Cerebellar cortex (tissue), 1 donor: ENCODE measurements around the gene CNOT4.
"Not testable (repeated sequence)": the region's sequence is repeated elsewhere in the genome, so short reads cannot be mapped to it uniquely, and the experiment has no call there.

Source experiments
- DNase-seq: peaks from one replicate; pipeline ENCODE4 v3.0.0-alpha.2; 2015; ENCODE audit warnings: low spot score

CNOT4 gene

DNA sequence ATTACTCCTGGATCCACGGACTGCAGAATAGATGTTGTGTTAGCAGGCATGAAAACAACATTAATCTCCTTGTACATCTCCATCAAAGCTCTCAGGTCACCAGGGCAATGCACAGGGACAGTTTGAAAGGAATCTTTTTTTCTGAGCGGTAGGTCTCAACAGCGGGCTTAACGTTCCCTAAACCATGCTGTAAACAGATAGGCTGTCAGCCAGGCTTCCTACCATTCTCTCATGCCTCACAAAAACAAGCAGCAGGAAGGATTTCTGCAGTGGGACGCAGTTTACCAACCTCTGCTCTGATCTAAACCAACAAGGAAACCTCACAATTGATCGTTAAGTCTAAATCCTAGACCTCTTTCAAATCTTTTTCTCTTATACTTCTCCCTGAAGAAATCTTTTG, 50.8 kb downstream of the CNOT4 start:
- no peak for DNase-seq

DNA sequence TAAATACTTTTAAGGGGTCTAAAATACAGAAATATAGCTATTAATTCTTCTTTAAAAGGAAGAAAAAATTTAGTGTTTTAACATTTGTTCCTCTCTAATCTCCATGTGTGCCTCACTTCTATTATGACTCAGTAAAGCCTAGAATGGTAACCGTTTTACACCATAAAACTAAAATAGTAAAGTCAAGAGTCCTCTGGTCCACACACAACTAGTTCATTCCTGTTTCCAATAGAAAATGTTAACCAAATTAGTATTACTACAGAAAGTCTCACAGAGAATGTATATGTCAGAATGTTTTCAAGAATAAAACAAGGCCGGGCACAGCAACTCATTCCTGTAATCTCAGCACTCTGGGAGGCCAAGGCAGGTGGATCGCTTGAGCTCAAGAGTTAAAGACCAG, 55.8 kb downstream of the CNOT4 start:
- no peak for DNase-seq

DNA sequence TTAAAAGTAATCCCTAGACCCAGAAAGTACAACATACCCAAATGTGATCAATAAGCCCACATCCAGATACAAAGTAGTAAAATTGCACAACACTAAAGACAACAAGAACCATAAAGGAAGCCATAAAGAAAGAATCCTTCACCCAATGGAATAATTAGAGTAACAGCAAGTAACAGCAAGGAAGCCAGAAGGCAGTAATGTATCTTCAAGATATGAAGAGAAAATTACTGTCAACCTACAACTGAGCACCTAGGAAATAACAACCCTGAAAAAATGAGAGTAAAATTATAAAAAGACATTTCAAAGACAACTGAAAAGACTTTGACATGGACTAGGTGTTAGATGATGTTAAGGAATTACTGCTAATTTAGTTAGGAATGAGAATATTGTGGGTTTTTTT, 60.5 kb downstream of the CNOT4 start:
- no peak for DNase-seq

DNA sequence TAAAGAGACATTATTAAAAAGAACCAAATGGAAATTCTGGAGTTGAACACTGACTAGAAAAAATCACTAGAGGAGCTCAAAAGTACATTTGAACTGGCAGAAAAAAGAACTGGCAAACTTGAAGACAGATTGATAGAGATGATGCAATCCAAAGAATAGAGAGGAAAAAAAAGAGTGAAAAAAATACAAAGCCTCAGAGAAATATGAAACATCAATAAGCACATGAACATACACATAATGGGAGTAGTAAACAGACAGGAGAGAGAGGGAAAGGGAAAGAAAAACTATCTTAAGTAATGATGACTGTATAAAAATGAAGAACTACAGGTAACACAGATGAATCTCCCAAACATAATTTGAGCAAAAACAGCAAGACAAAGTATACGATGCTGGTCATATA, 61.1 kb downstream of the CNOT4 start:
- no peak for DNase-seq

DNA sequence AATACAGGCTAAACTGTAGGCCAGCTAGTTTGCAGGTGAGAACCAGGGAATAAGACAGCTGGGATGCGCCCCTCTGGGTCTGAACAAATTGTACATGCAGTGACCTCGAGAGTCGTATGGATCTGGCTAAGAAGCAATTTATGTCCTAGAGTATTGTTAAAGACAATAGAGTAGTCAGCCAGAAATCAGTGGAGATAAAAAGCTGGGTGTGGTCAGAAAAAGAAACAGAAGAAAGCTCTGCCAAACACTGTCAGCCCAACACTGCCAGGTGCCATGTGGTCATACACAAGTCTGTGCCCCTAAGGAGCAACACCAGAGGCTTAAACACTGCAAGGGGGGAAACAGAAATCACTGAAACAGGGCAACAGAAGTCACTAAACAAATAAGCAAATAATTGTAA, 62.2 kb downstream of the CNOT4 start:
- no peak for DNase-seq

DNA sequence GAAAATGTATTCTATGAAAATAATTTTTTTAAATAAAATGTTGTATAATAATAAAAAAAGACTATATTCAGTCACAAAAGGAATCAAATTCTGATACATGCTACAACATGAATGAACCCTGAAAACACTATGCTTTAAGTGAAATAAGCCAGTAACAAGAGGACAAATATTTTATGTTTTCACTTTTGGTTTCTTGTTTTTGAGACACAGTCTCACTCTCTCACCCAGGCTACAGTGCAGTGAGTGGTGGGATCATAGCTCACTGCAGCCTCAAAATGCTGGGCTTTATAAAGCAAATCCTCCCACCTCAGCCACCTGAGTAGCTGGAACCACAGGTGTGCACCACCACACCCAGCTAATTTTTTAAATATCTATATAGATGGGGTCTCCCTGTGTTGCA, 64.2 kb downstream of the CNOT4 start:
- DNase-seq, result no peak

DNA sequence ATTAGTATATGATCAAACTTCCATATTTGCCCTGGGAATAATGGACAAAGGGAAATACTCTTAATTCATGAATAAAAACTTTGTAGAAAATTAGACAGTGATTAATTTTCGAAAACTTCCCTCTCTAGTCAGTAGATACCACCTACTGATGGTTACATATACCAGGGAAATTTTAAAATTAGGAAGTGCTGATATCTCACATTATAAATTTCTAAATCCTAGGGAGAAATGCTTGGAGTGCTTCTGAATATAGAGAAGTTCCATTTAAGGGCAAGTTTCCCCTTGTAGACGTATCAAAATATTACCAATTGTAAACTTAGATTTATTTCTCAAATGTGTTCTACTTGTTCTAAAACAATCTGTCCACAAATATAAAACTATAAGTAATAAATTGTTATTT, 64.6 kb downstream of the CNOT4 start:
- DNase-seq, result not testable (repeated sequence)

DNA sequence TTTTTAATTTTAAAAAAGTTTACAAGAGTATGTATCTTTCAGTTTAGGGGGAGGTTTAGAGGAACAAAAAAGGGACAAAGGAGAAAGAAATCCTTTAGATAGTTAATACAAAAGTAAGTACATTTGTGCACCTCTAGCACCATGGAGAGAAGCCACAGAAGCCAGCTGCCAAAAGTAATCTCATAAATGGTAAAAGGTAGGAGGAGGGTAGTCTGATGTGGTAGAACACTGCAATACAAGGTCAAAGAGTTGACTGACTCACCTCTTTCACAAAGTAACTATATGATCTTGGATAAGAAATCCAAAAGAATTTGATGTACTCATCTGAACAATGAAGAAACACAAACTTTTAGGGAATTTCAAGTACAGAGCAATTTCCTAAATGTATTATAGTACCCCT, 68.1 kb downstream of the CNOT4 start:
- DNase-seq, result no peak

DNA sequence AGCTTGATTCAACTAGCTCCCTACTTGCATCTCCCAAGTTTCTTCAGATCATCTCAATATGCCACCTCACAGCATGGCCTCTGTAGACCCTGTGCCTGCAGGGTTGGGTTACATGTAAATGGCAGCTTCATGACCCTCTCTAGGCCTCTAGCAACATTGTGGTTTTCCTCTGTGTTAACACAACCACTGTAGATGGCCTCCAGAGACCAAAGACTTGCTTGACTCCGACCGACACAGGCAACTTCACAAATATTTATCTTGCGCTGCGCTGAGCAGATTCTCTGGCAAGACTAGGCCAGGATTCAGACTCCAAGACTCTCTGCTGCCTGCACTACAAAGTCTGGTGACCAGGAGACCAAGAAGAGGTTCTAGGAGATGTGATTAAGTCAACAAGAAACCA, 75.9 kb downstream of the CNOT4 start:
- no peak for DNase-seq

DNA sequence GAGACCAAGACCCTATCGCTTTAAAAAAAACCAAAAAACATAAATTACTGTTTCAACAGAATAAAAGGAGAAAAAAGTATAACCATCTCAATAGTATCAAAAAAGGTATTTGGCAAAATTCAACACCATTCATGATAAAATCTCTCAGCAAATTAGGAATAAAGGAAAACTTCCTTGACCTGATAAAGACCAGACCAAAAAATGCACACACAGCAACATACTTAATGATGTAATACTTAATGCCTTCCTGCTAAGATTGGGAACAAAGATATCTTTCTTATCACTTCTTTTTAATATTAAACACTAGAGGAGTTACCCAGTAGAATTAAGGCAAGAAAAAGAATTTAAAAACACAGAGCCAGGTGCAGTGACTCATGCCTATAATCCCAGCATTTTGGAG, 79.3 kb downstream of the CNOT4 start:
- no peak for DNase-seq

DNA sequence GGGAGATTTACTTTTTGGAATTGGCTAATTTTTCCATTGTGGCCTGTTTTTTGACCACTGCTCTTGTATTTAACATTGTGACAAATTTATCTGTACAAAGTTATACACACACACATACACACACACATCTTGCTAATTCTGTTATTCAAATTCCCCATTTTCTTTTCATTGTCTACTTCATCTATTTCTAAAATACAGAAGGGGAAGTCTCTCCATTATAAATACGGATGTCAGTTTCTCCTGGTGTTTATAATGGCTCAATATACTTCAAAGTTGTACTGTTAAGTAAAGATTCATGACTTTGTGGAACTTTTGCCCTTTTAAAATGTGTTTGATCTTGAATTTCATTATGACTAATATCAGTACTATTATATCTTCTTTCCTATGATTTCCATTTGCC, 81.0 kb downstream of the CNOT4 start:
- DNase-seq, result no peak

DNA sequence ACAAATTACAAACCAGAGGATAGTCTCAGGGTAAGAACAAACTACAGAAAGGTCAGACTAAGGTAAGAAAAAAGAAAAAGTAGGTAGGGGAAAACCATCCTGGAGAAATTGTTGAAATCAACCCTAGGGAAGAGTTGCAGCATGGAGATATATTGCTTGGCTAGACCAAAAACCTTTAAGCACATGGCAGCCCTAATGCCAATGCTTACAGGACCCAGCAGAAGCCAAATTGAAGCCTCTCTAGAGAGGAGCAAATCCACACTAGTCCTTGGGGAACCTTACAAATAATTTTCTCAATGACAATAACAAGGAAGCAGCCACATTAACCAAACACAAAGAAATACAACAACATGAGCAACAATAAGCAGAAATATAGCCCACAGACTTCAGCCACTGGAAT, 81.9 kb downstream of the CNOT4 start:
- DNase-seq, result no peak

DNA sequence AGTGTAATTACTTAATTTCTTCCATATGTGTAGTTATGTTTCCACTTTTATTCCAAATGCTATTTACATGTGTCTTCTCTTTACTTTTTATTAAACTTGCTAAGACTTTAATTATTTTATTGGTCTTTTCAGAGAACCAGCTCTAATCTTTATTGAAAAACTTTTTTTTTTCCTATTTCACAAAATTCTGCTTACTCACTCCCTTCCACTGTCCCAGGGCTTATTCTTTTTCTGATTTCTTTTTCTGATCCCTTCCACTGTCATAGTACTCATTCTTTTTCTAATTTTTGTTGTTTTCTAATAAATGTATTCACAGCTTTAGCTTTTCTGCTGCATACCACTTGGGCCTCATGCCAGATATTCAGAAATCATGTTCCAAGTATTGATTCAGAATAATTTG, 82.7 kb downstream of the CNOT4 start:
- no peak for DNase-seq

DNA sequence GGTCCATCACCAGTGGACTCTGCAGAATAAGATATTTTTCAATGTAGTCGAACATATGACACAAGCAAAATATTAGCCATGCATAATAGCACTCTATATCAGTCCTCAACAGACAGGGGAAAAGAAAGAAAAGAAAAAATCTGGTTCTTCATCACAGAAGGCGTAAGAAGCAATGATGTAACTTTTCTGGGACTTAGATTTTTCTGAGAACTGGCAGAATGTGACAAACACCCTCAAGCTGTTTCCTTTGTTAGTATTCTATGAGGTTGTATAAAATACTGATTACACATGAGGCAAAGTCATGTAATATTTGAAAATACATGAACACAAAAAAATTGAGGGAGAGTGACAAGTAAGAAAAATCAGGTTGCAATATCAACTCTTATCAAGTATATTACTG, 84.9 kb downstream of the CNOT4 start:
- DNase-seq, result no peak

DNA sequence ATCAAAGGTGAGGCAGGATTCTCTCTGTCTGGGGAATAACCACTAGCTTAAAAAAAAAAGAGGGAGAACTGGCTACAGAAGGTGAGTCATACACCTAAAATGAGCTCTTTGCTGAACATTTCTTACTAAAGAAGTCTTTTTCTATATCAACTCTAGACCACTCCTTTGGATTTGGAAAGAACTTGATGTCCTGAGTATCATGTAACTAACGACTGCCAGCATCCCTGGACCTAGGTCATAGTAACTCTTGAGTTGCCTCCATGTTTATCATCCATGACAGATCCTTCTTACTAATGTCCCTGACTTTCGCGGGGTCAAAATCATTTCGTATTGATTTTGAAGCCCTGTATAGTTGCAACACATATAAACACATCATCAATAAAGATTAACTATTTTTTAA, 89.1 kb downstream of the CNOT4 start:
- no peak for DNase-seq

DNA sequence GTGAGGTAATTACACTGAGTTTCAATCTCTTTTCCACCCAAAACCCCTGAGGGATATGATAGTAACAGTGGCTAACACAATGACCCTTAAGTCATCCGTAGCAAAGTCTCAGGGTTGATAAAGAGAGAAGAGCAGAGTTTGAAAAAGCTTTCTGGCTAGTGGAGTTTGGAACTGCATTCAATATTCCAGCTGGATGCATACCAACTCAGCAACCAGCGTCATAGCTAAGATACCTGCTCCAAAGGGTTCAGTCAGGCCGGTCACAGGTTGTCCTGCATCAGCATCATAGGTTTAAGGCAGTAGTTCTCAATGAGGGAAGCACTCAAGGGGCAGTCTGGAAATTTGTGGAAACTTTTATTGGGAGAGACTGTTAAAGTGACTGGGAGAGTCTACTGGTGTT, 93.5 kb downstream of the CNOT4 start:
- no peak for DNase-seq

DNA sequence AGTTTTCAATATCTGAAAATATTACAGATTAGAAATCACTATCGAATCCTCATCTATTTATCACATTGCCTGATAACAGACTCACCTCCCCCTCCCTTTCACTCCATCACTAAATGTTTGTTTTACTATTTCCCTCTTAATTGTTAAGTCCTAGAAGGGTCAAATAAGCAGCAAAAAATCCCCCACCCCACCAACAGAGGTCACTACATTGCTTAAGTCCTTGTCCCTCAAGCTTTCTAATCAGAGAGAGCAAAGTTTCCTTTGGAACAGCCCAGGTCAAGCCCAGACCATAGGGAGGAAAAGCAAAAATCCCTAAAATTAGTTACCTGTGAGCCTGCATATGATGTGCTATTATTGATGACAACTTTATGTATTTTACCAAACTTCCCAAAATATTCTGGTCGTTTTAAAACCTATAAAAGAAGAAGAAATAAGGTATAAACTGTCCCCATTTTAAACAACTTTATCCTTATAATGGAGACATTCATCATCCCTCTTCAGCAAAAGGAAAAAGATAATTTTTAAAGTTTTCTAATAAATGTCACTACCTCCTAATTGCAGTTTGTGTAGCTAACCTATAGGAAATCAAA, 95.0 kb downstream of the CNOT4 start:
- peak; percentile 57 for DNase-seq

DNA sequence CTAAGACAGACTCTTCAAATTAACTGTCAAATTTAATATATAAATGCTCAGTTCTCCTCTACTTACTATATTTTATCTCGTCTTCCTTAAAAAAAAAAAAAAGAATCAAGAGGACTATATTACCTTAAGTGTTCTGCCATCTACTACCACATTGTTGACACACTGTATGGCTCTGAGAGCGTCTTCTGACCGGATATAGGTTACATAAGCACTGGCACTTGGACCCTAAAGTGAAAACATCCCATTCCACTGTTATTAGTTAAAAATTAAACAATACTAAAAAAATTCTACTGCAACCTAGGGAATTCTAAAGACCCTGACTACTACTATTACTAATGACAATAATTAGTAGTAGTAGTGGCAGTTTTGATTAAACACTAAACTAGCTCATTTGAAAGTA, 95.7 kb downstream of the CNOT4 start:
- DNase-seq, result no peak

DNA sequence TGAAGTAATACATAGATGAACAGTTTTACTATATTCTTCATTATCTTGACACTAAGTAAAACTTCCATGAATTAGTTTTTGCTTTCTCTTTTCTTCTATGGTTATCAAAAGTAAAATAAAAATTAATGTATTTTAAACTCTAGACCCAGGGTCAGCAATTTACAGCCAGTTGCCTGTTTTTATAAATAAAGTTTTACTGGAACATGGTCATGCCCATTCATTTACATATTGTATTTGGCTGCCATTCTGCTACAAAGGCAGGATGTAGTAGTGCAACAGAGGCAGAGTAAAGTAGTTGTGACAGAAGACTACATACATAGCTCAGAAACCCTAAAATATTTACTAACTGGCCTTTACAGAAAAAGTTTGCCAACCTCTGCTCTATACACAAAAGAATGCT, 98.8 kb downstream of the CNOT4 start:
- no peak for DNase-seq

DNA sequence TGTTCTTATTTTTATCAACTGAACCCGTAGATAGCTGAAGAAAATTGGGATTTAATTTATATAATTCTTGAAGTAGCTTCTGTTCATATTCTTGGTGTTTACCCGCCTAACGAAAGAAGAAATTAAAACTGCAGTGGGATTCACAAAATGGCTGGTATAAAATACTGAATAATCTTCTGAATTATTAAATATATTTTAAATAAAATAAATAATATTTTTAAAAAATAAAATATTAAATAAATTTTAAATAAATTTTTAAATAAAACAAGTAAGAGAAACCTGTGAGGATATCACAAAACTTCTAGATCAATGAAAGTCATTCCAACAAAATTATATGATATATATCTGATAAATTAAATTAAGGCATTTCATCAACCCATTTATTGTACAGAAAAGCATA, 99.4 kb downstream of the CNOT4 start:
- no peak for DNase-seq

DNA sequence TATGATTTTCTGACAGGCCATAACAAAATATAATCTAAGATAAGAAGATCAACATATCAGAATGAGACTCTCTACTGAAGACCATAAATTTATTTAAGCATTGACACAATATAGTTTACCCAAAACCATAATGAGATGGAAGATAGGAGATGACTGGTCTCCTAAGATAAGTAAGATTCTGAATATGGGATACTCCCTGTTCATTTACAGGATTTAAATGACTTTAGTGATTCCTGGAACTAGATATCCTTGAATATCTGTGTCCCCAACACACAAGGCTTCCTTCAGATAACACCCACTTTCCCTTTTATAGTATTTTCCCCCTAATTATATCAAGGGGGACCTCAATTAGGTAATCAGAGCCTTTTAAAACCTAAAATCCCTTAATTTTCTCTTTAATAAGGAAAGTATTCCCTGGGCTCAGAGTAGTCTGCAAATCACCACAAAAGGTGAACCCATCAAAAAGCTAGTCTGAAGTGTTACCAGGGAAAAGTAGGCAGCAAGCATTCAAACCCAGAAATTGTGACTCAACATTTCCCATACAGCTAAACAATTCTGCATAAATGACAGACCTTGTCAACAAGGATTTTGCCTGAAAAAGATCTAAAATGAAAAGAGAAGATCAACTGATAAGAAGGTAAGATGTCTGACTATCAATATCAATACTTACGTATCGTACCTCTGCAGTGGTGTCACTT, 99.9 kb downstream of the CNOT4 start:
- DNase-seq, result no peak

DNA sequence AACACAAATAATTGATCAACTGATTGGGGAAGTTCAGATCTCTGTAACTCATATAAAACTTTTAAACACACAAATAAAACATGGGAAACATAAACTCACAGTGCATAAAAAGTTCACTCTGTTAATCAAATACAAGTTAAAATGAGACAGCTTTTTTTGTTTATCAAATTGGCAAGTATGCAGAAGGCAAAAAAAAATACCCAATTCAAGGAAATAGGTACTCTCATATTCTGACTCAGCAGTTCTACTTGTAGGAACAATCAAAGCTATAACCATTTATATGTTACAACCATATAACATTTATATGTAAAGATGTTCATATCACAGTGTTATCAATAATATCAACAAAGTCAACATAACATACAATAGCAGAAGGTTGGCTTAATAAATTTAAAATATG, 102.0 kb downstream of the CNOT4 start:
- no peak for DNase-seq

DNA sequence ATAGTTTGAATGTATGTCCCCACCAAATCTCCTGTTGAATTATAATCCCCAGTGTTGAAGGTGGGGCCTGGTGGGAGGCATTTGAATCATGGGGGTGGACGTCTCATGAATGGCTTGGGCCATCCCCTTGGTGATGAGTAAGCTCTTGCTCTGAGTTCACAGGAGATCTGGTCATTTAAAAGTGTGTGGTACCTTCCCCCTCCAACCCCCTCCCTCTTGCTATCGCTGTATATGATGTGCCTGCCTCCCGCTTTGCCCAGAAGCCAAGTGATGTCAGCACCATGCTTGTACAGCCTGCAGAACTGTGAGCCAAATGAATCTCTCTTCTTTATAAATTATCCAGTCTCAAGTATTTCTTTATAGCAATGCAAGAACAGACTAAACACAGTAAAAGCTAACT, 103.0 kb downstream of the CNOT4 start:
- DNase-seq, result no peak

DNA sequence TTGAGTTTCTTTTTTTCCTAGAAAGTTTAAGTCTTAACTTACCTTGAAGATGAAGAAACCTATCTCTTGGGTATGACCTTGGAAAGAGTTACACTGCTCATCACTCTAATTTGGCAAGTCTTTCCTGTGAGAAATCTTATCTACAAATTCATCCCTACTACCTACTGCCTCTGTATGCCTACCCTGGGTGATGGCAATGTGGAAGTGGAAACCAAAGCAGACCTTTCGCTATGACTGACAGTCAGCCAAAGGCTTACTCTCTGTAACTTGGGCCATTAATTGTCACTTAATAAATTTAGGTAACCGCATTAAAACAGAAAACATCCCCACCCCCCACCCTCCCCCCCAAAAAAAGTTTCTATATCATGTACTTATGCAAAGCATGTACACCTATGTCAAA, 103.9 kb downstream of the CNOT4 start:
- no peak for DNase-seq
